ENCODE data around the gene ZNF750.
A peak's percentile ranks its signal among the peaks of the same experiment; 100 is the strongest.

ZNF750 gene

DNA sequence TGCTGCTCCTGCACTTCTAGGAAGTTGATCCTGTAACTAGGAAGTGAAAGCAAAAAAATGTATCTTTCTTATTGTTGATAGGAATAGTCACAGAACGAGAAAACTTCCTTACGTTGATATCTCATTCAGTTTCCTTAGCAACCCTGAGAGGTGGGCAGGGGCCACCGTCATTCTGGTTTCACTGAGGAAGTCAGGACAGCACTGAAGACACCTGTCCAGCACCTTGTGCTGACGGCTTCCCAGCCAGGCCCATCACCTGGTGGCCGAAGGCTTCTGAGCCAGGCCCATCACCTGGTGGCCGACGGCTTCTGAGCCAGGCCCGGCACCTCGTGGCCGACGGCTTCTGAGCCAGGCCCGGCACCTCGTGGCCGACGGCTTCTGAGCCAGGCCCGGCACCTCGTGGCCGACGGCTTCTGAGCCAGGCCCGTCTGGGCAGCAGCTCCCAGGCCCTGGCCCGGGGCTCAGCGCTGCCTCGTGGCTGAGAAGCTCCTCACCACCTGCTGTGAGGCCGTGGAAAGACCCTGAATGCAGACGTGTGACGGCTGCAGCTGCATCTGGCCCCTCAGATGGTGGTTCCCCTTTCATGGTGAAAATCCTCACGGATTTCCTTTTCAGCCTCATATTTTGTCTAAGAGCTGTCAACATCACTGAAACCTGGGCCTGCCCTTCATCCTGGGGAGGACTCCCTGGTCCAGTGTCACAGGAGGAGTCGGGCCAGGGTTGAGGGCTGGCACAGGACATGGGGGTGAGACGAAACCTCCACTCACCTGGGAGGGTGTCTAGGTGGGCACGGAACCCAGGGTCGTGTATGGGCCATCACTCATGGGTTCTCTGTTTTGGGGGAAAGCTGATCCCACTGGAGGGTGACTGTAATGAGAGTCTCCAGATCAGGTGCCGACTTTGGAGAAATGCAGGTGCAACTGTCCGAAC is 33.0 kb upstream of the ZNF750 start:
- DNase-seq = no peak

DNA sequence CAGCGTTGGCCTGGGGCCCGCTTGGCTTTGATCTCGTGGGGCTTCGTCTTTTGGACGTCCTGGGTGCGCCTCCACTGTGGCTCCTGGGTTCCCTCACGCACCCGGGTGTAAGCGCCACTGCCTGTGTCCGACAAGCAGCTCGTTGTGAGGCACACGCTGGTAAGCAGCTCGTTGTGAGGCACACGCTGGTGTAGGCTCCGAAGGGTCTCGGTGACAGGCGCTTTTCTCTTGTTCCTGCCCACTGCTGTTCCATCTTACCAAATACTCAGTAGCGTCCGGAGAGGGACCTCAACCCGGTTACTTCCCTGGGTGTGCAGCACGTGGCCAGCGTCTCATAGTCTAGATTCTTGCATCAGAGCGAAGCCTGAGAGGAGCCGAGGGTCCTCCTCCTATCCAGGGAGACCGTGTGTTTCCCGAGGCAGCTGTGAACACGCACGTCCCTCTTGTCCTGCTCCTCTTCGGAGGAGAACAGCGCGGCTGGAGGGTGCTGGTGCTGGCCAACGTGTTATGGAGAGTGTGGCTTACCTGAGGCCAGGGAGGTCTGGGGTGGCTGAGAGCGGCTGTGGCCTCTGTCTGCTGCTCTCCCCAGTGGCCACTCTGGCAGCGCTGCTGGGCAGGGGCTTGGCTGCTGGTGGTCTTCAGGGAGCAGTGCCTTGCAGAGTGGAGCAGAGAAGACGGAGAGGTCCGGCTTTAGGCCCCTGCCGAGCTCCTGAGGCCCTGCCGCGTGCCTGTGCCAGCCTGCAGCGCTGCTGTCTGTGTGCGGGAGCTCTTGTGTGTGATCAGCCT is 32.1 kb upstream of the ZNF750 start:
- no peak for DNase-seq

DNA sequence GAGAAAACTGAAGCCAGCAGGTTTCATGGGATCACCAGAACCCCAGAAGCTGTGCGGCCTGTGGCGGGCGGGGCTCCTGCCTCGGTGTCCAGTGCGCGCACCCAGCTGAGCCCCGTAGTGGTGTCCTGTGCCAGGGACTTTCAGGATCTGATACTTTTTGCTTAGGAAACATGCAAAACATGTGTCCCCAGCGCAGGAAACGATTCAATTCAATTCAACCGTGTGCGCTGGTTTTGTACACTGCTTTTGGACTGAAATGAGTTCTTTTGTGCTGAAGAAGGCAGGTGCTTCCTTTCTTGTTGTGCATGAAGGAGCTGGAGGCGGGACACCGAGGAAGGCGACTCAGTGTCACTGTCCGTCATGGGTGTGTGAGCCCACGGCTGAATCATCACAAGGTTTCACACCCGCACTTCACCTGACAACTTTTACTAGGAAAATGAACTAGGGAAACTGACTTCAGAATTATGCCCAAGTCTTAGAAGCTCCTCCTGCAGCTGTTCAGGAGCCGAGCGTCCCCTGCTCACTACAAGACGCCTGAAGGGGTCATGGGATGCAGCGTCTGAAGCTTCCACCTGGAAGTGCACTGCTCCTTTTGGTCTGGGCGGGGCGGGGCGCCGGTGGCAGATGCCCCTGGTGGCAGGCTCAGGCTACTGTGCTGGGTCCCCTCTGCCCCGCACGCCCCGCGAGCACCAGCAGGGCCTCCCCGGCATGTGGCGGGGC is 31.4 kb upstream of the ZNF750 start:
- peak; percentile 33 to 54 for DNase-seq

DNA sequence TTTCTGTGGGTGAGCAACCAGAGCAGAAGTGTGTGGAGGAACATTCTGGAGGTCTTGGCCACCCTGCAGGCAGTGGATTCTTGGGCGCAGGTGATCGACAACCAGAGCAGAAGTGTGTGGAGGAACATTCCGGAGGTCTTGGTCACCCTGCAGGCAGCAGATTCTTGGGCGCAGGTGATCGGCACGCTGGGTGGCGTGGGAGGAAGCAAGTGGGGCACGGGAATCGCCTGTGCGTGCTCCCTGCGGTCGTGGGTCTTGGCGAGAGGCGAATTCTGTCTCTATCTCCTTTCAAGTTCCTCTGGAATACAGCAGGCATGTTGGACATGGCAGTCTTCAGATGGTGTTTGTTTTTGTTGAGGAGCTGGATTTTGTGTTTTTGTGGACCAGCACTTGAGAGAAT is 30.7 kb upstream of the ZNF750 start:
- DNase-seq = no peak

DNA sequence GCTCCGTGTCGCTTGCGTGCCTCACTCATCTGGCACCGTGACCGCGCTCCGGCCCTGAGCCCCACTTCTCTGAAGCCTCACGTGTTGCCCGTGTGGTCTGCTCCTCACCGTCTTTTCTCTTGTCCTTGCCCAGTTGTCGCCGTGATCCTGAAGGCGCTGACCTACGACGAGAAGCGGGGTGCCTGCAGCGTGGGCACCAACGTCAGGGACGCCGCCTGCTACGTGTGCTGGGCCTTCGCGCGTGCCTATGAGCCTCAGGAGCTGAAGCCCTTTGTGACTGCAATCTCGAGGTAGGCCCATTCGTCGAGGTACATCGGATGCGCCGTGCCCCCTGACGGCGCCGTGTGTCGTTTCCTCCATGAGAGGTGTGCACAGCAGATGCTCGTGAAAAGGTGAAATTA is 30.3 kb upstream of the ZNF750 start:
- DNase-seq = no peak

DNA sequence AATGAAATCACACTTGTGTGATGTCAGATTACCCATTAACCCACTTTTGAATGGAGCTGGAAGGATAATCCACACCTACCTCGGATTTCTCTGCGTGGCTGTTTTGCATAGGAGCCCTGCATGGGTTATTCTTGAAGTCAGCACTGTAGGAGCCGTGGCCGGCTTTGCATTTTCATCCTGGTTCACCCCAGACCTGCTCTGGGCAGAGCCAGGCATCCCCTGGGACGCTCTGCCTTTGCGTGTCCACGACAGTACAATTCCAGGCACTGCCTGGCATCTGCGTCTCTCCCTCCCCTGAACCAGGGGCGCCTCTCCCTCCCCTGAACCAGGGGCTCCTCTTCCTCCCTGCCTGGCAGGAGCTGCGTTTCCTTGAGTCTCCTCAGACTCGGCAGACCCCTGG is 29.7 kb upstream of the ZNF750 start:
- DNase-seq = no peak

DNA sequence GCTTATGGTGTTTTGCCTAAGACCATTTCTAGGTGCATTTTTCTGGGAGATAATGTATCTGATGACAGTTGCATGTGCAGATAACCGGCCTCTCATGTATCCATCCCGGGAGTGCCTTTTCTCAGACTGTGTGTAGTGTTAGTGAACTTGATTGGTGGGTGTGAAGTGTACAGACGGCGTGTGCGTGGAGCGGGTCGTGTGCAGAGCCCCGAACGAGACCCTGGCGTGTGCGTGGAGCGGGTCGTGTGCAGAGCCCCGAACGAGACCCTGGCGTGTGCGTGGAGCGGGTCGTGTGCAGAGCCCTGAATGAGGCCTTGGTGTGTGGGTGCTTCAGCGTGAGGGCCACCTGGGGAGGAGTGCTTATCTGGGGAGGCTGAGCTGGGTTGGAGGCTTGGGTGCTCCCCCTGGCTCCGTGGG is 28.9 kb upstream of the ZNF750 start:
- DNase-seq = no peak

DNA sequence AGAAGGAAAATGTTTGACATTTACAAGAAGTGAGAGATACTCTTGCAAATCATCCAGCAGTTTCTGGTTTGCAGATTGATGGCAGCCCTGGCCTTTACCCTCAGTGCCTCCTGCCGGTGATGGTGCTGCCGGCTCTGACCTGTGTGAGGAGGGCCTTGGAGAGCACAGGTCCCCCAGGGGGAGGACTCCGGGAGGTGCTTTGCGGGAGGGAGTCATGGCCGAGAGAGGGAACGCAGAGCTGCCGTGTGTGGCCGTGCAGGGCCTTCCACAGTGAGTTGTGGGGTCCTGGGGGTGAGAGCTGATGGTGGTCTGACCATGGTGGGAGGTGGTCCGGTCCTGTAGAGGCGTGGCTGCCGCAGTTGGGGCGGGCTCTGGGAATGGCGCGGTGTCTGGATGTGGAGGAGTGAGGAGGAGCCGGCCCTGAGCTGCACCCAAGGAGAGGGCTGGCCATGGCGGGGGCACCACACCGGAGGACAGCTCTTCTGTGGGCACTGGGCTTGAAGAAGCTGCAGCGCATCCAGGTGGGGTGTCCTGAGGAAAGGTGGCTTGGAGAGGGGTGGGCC is 28.0 kb upstream of the ZNF750 start:
- DNase-seq = no peak

DNA sequence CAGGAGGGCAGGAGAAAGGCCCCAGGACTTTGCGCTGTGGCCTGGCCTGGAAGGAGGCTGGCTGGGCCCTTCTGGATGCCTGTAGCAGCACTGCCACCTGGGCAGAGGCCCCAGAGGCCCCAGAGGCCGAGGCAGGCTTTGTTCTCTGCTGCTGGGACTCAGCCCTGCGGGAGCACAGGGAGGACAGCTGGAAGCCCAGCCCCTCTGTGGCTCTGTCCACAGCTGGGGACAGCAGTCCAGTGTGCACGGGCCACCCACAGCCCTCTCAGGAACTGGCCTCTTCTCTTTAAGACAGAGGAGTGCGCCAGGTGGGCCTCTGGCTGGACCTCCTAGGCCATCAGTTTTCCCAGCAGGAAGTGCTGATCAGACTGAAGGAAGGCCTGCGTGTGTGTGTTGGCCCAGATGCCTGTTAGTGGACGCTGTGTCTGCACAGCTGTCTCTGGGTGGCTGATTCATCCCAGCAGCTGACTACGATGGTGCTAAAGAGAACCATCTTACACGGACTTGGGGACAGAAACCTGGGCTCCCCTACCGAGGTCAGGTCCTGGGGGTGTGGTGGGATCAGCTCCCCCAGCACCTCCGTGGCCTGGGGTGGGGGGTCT is 26.9 kb upstream of the ZNF750 start:
- DNase-seq = no peak

DNA sequence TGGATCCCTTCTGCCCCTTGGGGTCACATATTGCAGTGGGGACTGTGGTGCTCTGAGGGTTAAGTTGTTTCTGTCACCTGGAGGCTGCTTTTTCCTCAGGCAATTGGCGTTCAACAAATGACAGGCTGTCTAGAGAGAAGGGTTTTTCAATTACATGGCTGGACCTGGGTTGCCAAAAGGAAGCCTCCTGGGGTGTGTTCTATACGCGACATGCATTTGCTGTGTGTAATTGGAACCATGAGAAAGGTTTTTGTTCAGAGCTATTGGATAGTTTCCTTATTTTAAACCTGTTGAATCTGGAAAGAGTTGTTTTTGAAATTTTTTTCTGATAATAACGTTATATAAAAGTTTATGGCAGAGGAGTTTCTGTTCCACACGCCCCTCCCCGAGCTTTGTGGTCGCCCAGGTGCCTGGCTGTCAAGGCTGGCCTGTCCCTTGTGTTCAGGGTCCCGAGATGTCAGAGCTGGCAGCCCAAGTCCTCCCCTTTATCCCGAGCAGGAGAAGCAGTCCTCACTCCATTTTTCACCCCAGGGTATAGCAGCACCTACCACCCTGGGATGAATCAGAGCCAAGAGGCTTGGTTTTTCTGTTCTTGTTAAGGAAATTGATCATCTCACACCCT is 26.1 kb upstream of the ZNF750 start:
- DNase-seq = no peak

DNA sequence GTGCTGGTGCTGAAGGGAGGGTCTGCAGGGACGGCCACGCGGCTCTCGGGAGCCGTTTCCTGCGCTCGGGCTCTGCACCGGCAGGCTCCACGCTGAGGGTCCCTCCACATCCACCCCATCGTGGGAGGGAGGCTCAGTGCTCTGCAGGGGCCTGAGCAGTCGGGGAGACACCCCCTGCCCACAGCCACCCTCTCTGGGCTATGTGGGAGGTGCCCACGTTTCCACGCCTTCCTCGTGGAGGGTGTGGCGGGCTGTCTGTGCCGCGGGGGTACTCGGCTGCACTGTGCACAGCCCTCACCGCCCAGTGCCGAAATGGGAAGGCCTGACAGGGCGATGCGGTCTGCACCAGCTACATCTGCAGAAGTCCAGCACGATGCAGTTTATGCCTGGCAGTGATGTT is 25.5 kb upstream of the ZNF750 start:
- no peak for DNase-seq

DNA sequence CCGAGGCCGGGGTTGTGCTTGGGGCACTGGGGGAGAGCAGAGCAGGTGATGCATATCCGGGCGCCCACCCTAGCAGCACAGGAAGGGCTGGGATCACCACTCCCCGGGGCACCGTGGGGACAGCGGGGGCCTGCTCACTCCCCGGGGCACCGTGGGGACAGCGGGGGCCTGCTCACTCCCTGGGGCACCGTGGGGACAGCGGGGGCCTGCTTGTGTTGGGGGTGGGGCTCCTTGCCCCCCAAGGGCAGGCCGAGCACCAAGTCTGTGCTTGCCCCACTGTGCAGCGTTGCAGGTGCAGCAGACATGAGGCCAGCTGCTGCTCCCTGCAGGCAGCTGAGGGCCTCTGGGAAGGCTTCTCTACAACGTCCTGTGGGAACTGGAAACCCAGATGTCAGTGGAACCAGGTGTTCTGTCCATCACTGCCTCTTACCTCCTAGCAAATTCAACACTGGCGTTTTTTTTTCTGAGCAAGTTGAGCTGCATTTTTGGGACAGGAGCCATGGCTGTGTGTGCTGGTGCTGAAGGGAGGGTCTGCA is 25.0 kb upstream of the ZNF750 start:
- DNase-seq = no peak

DNA sequence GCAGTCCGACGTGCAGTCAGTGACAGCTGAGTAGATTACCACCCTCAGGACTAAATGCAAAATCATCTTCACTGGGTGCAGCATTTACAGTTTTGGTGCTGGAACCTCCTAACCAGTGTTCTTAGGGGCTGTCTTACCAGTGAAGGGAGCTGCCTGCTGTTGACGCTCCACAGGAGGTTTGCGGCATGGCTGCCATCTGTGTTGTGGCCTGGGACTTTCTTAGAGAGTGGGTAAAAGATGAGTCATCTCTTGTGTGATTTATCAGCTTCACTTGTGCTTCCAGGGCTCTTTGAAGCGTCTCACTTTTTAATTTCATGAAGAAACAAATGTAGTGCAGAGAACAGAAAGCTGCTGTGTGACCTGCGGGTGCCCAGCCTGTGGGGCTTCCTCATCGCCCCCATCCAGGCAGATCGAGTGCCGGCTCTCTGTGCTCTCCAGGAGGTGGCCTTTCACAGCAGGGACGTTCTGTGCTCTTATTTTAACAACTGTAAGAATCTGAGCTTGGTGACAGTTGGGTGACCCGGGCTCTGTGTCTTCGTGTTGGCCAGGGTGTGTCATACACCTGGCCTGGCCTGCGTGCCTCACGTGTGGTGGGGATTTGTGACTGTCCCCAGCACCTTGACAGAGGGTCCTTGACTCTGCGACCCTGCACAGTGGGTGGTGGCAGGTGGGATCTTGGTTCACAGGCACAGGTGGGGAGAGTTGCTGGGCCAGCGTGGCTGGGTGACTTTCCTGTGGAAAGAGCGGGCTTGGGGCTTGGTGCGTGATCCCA is 24.3 kb upstream of the ZNF750 start:
- peak; percentile 79 to 85 for DNase-seq

DNA sequence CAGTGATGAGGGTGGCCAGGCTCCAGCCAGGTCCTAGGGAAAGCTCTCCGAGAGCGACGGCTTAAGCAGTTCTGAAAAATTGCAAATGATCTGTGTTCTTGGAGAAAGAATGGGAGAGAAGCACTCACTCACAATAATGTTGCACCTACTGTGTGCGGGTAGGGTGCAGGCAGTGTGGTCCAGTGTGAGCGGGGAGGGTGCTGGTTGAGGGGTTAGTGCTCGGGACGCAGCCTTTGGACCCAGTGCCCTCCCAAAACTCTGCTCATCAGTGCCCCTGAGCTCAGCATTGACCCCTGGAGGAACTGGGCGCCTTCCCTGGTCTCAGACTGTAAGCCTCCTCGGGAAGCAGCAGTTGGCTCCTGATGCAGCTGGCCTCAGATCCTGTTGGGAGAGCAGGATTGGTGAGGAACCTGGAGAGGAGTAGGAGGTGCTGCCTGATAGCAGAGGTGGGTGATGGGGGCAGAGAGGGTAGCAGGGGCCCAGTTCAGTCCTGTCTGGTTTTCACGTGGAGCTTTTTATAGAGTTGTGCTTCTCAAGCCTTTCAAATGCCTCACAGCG is 23.6 kb upstream of the ZNF750 start:
- no peak for DNase-seq

DNA sequence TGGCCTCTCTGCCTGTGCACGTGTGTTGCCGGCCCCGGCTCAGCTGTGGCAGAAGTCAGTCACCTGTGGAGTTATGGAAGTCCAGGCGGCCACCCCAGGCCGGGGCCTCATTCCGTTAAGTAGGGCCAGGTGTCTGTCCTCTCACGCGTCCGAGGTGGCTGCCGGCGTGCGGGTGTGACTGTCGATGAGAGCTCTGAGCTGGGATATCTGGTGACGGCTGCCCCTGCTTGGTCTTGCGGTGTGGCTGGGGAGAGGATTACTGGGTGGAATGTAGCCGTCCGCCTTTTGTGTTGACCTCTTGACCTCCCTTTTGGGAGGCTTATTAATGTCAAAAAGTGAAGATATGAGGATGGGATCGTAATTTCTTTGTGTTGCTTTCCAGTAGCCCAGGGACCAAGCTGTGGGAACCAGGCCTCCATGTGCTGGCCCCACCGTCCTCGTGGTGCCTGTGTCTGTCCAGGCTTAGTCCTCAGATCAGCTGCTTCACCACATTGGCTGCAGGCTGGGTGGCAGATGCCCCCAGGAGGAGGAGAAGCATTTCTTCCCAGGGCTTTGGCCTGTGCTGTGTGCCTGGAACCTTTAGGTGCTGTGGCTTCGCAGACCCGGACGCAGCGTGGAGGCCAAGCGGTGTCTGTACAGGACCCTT is 23.0 kb upstream of the ZNF750 start:
- no peak for DNase-seq

DNA sequence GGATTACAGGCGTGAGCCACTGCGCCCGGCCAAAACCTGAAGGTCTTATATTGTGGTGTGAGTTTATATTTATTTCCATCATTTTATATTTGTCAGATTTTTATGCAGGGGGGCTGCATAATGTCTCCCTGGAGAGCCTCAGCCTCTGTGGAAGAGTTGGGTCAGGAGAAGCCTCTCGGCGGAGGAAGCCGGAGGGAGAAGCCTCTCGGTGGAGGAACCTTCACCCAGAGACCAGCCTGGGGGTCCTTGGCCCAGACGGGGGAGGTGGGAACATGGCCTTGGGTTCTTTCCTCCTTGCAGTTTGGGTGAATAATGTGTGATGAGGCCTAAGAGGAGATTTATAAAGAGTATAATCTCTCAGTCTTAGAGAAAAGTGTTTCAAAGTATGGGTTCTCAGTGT is 22.4 kb upstream of the ZNF750 start:
- no peak for DNase-seq

DNA sequence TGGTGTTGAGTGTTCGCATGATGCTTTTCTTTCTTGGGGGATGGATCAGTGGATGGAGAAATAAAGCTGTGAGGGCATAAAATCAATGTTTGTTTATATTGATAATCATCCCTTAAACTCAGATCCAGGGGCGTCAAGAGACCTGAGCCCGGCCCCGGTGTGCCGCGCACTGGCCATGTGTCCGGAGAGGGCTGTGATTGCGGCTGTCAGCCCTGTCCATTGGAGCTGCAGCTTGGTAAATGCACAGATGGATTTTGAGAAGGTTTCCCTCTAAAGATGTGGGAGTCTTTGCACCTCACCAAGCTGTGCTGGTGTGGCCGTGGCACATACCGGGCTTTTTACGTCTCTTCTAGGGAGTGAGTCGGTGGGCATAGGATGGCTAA is 21.6 kb upstream of the ZNF750 start:
- DNase-seq = no peak

DNA sequence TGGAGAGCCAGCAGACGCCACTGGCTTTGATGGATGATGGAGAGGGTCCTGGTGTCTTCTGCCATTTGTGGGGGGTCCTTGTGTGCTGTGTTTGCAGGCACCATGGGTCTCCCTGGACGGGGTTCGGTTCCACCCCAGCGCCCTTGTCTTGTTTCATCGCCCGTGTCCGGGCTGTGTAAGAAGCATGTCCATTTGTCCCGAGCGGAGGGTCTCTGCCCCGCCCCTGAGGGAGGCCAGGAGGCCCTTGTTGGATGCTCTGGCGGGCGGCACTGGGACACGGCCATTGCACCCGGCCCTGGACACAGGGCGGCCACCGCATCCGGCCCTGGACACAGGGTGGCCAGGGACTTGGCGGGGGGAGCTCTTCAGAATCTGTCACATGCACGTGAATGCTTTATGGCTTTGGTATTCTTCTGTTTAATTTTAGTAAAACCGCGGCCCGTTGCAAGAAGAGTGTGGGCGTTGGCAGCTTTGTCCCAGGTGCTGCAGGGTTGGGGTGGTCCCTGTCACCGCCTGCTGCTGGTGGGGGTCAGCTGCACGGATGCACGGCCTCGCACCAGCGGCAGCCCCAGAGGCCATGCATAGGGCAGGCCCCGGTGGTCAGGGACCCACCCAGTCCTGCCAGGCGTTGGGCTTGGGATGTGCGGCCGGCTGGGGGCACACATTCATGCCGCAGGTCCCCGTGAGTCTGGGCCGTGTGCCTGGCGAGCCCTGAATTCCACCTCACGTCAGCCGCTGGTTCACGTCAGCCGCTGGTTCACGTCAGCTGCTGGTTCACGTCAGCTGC is 21.0 kb upstream of the ZNF750 start:
- no peak for DNase-seq

Data from activated CD4-positive, alpha-beta T cell treated with anti-CD3 and anti-CD28 coated beads, Interleukin-2, amount 50 U/mL, for 48 hours (primary cell).